Measurements from ENCODE around the gene KRT3. TPM values are rescaled to one million over a fixed set of nuclear protein-coding genes. Genes with fewer than 3 reads are reported as not detected.

KRT3 gene
- total and polyA plus RNA-seq, 9 of the 15 experiments (the other 6 are each of a cell fraction or from before 2014, with no cell fraction given) = not detected

- Histone ChIP-seq H3K9me3 (replicated peaks; ENCODE audit: control insufficient read depth, insufficient read depth, low read depth, low read length) (no peaks in the 10 kb centered on the region), H3K4me3 (no peak overlapping the region), H3K36me3 (ENCODE audit: control insufficient read depth, insufficient read depth, low read length) (no peaks in the 10 kb centered on the region), H3K4me2 (ENCODE audit: insufficient read depth, low read length) (no peak overlapping the region), H2AFZ (ENCODE audit: low read depth, low read length) (no peak overlapping the region), H3K9ac (ENCODE audit: insufficient read depth in 1 of 2, low read depth in 2 of 2, low read length in 2 of 2) (no peak overlapping the region), H3K27ac (ENCODE audit: extremely low read depth, low read depth, low read length) (no peak overlapping the region), H4K20me1 (replicated peaks; ENCODE audit: control insufficient read depth, insufficient read depth, low read length) (peaks cover 4% of the 10 kb centered on the region; the same call in 1 of the 2 replicates), H3K27me3 (ENCODE audit: control insufficient read depth in 2 of 2, insufficient read depth in 2 of 2, low read length in 2 of 2) (peaks cover 19 to 45% of the 10 kb centered on the region in 2 experiments), H3K79me2 (ENCODE audit: control insufficient read depth, insufficient read depth, low read length) (no peaks in the 10 kb centered on the region), H3K9me1 (ENCODE audit: control insufficient read depth, insufficient read depth, low read length) (no peaks in the 10 kb centered on the region), H3K4me1 (replicated peaks in 1 of 2; ENCODE audit: control insufficient read depth in 2 of 2, insufficient read depth in 2 of 2, low read length in 2 of 2) (no peaks in the 10 kb centered on the region; a peak in 1 of 5 replicates)
- no TSS peak for BruUV-seq (replicated peaks)
- DNase-seq (ENCODE audit: extremely low read depth in 1 of 4, low spot score in 3 of 4) (no peak), FAIRE-seq (no peak), ATAC-seq (no peak)
- ChIA-PET POLR2A (interaction anchor here (0.6 to 0.8 kb wide), 2 partner anchors 10 to 89 kb away, joined by 3 read pairs; partner anchors contain the start of gene KRT3), CTCF (ENCODE audit: low intra/inter-chr PET ratio) (no interaction called here)
- 6% methylated on average over 3 of the region's 3 CpGs for WGBS (ENCODE audit: insufficient coverage, low coverage, missing lambda C conversion rate)
- in situ Hi-C loops (cut with MboI) (no loop called here), intact Hi-C loops (cut with micrococcal nuclease) (no loop called here)
- TF ChIP-seq CGGBP1 (CRISPR knock-in tag; IDR thresholded peaks at IDR 0.05) (no peak), NRF1 (conservative IDR thresholded peaks at IDR 0.05 in 1 of 2, IDR thresholded peaks at IDR 0.05 in 1 of 2) (no peak), CHD7 (IDR thresholded peaks at IDR 0.05; ENCODE audit: low read depth, low read length) (no peak), ZNF444 (CRISPR knock-in tag; IDR thresholded peaks at IDR 0.05) (no peak), NONO (IDR thresholded peaks at IDR 0.05; ENCODE audit: low read depth in 2 of 2, low read length in 1 of 2) (no peak), CBFA2T3 (IDR thresholded peaks at IDR 0.05) (no peak), CTCFL (IDR thresholded peaks at IDR 0.05; ENCODE audit: borderline replicate concordance, insufficient read depth, low read depth, low read length, poor library complexity, severe bottlenecking) (no peak)
Observed at GRCh38 chr12:52805739-52806138, 9.8 kb upstream of the KRT3 start.
